Kidney epithelial cell (primary cell): ENCODE data around the gene FSTL4. TPM values are rescaled to one million over a fixed set of nuclear protein-coding genes. Genes with fewer than 3 reads are reported as not detected.

Experiments used
- DNase-seq: peaks from one replicate; pipeline ENCODE4 v3.0.0-alpha.2; 2010; ENCODE audit warnings: low read depth
- H3K27me3 ChIP-seq: 2 replicates; pipeline ENCODE4 v1.6.0; 2011; ENCODE audit warnings: low read length; ENCODE audit not compliant: control insufficient read depth, insufficient read depth
- H3K36me3 ChIP-seq: 2 replicates; pipeline ENCODE4 v1.5.1; 2011; ENCODE audit warnings: low read length; ENCODE audit not compliant: control insufficient read depth, insufficient read depth
- H3K4me3 ChIP-seq: 2 replicates; pipeline ENCODE4 v1.5.1; 2011; ENCODE audit warnings: low read depth, mild to moderate bottlenecking, control low read depth, low read length
- total RNA-seq: library from RNA; depleted of rRNA; stranded (reverse); fragments of >200 nt; gene quantifications from 2 replicates; pipeline ENCODE4 v1.2.3, GENCODE V29; 2015
- TF ChIP-seq, protein P1 (sequence below): IDR thresholded peaks from 2 replicates; pipeline ENCODE4 v1.5.1; 2011; ENCODE audit warnings: mild to moderate bottlenecking, moderate library complexity, low read length, control low read depth, inconsistent platforms; ENCODE audit not compliant: insufficient read depth, poor library complexity, severe bottlenecking

FSTL4 gene
- total RNA-seq, 1 donor from 2014 or later, result not detected

DNA sequence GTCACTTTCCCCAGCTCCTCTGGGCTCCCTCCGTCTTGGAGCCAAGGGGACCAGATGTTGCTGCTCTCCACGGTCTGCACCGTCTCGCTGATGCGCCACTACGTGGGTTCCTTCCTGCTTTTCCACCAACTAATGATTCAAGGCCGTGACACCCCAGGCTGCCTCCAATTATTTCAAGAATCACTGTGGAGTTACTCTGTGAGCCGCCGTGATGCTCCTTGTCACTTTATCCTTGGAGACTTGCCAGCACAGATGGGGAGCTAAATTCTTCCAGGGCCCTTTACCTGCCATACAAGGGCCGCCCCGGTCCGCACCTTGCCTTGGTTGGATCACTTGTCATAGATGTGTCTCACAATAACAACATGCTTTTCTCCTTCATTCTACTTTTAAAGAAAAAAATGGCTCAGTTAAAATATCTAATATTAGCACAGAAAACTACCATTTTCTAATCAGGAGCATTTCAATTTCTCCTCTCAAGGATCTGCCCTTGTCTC is 202.0 kb downstream of the FSTL4 start:
- TF ChIP-seq, protein P1, sequence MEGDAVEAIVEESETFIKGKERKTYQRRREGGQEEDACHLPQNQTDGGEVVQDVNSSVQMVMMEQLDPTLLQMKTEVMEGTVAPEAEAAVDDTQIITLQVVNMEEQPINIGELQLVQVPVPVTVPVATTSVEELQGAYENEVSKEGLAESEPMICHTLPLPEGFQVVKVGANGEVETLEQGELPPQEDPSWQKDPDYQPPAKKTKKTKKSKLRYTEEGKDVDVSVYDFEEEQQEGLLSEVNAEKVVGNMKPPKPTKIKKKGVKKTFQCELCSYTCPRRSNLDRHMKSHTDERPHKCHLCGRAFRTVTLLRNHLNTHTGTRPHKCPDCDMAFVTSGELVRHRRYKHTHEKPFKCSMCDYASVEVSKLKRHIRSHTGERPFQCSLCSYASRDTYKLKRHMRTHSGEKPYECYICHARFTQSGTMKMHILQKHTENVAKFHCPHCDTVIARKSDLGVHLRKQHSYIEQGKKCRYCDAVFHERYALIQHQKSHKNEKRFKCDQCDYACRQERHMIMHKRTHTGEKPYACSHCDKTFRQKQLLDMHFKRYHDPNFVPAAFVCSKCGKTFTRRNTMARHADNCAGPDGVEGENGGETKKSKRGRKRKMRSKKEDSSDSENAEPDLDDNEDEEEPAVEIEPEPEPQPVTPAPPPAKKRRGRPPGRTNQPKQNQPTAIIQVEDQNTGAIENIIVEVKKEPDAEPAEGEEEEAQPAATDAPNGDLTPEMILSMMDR, result no peak
- no peak overlapping the region for H3K4me3 ChIP-seq
- DNase-seq, result no peak

DNA sequence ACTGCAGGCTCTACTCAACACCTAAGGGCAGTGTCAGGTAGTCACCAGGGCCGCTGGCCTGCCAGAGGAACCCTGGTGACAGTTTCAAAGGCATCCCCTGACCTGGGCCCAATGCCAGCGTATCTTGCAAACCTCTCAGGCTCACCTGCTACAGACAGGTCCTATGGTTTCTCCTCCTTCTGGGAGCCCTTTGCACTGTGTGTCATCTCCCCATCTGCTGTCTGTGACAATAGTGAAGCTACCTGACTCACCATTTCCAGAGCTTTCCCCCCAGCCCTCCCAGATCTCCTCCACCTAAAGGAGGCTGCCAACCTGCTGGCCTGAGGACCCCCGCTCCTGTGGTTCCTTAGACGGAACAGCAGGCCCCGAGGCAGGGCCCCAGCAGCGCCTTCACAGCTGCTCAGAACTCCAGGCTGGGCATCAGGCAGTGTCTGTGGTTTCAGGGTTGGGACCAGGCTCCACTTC is 203.1 kb downstream of the FSTL4 start:
- no peak for DNase-seq

More for the DNA sequence above, 202.0 kb downstream of the FSTL4 start:
- H3K27me3 ChIP-seq, result peaks cover 2% of the 10 kb centered on the region
- no peaks in the 10 kb centered on the region for H3K36me3 ChIP-seq

DNA sequence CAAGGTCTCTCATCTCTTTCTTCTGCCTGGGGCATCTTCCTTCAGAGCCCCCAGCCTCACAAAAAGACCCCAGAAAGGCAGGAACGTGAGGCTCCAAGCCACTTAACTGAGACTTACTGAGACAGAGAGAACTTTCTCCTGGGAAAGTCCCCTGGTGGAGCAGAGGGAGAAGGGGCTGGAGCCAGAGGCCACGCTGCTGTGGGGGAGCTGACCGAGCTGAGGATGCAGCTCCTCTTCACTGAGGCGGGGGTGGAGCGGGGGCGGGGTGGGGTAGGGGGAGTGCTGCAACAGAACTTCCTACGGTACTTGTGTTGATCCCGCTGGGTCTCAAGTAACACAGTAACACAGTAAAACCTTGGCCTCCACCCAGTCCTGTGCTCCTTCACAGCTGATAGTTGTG is 204.0 kb downstream of the FSTL4 start:
- no peak for DNase-seq
- no peaks in the 10 kb centered on the region for H3K36me3 ChIP-seq
- TF ChIP-seq, protein P1, result no peak
- no peak overlapping the region for H3K4me3 ChIP-seq
- peaks cover 2% of the 10 kb centered on the region for H3K27me3 ChIP-seq

More for the DNA sequence above, 203.1 kb downstream of the FSTL4 start:
- Histone ChIP-seq H3K27me3 (peaks cover 2% of the 10 kb centered on the region), H3K4me3 (no peak overlapping the region), H3K36me3 (no peaks in the 10 kb centered on the region)
- TF ChIP-seq, protein P1, result no peak

DNA sequence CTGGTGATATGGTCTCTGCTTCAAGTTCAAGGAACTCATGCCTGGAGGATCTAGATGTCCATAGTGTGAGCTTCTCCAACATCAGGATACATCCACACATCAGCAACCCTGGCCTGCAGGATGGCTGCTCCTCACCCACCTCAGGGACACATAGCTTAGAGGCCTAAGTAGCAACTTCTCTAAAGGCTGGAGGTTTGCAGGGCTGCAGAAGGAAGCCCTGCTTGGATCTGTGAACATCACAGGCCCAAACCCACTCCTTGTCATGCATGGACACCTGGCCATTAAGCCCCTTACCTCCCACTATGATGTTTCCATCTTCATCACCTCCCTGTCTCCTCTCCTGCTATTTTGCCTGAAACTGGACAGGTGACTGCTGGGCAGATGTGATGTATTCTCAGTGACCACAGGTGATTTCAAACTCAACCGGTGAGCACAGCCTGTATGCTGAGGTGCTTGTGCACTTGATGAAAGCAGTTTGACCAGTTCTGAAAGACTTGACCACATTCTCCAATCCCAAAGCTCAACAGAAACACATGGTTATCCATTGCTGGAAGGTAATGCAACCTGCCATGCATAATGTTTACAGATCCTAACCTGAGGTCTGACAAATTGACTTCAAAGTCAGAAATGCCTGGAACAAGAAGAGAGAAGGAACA is 205.2 kb downstream of the FSTL4 start:
- TF ChIP-seq, protein P1, result no peak
- peaks cover 2% of the 10 kb centered on the region for H3K27me3 ChIP-seq
- DNase-seq, result no peak
- H3K4me3 ChIP-seq, result no peak overlapping the region
- no peaks in the 10 kb centered on the region for H3K36me3 ChIP-seq

DNA sequence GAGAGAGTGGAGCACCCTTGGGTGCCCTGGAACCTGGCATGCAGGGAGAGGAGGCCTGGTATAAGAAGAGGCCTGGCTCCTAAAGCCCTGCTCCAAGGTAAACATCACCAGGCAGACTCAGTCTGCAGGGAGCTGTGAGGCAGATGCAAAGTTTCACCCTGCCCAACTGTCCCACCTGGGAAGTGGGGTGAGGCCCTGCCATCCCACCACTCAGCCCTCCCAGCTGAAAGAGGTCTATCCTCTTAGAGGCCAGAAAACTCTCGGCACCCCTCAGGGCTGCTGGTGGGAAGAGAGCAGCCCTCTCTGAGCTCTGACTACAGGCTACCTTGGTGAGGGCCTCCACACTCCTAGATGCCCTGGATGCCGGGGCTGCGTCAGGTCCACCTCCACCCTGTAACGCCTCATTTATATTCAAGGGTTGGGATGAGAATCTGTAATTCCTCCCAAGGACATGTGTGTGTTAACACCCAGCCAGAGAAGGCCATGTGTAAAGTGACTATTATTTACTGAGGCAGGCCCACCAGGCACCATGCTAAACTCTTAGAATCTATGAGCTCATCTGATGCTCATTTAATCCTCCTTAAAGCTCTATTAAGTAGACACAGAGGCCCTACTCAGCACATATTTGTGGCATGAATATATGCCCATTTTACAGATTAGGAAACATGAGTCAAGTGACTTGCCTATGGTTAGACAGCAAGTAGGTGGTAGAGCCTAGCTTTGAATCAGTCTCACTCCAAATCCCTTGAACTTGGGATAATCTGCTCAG is 205.9 kb downstream of the FSTL4 start:
- TF ChIP-seq, protein P1, result no peak
- DNase-seq, result no peak
- H3K4me3 ChIP-seq, result no peak overlapping the region
- H3K36me3 ChIP-seq, result no peaks in the 10 kb centered on the region
- H3K27me3 ChIP-seq, result peaks cover 4% of the 10 kb centered on the region
